K562 (cell line): Measurements from ENCODE around the gene STAT4. TPM values are rescaled to one million over a fixed set of nuclear protein-coding genes. Genes with fewer than 3 reads are reported as not detected.

Experiments used
- CBX3 ChIP-seq, 2 experiments: IDR thresholded peaks; 1 replicate in 1 of 2; 2 replicates in 1 of 2; pipeline ENCODE4 v1.6.1; 2012; ENCODE audit warnings: inconsistent platforms in 2 of 2, low read length in 2 of 2, borderline replicate concordance in 1 of 2, control low read depth in 1 of 2
- ERF ChIP-seq: fragments of 450-650 bp; formaldehyde crosslinking; IDR thresholded peaks from 2 replicates; pipeline ENCODE4 v1.4.0; 2020; ENCODE audit warnings: mild to moderate bottlenecking, mixed read lengths
- GATAD2A ChIP-seq: fragments of 450-650 bp; IDR thresholded peaks from 2 replicates; pipeline ENCODE4 v1.6.1; 2017
- SOX6 ChIP-seq: fragments of 450-650 bp; IDR thresholded peaks from 2 replicates; pipeline ENCODE4 v1.6.1; 2014; ENCODE audit warnings: mild to moderate bottlenecking
- ZBTB26 ChIP-seq: fragments of 450-650 bp; formaldehyde crosslinking; IDR thresholded peaks from 2 replicates; pipeline ENCODE4 v1.4.0; 2022; ENCODE audit warnings: missing genetic modification characterization
- ZNF146 ChIP-seq: IDR thresholded peaks from one replicate; pipeline ENCODE4 v1.6.1; 2018; ENCODE audit warnings: missing compliant biosample characterization; ENCODE audit not compliant: unreplicated experiment
- ZNF174 ChIP-seq: fragments of 250-450 bp; sonication (Bioruptor Pico); IDR thresholded peaks from 2 replicates; pipeline ENCODE4 v1.4.0; 2020; ENCODE audit warnings: mild to moderate bottlenecking
- ZNF224 ChIP-seq: sonication (generic); formaldehyde crosslinking; IDR thresholded peaks from 2 replicates; pipeline ENCODE4 v1.8.0; 2022; ENCODE audit warnings: mild to moderate bottlenecking, missing genetic modification reagents
- ZNF764 ChIP-seq: fragments of 250-450 bp; sonication (Bioruptor Pico); IDR thresholded peaks from 2 replicates; pipeline ENCODE4 v1.4.0; 2020; ENCODE audit warnings: low read depth, mild to moderate bottlenecking, moderate library complexity
- ZNF77 ChIP-seq: fragments of 250-450 bp; sonication (Bioruptor Pico); IDR thresholded peaks from 2 replicates; pipeline ENCODE4 v1.5.0; 2020
- polyA plus RNA-seq, 8 experiments: library from polyadenylated mRNA; depleted of rRNA in 4 of 8; stranded (reverse) in 5 of 8; unstranded in 3 of 8; fragments of >200 nt; fragmentation: Nextera tagmentation in 2 of 8; fragmentation: Illumina TruSeq in 1 of 8; extraction: Ambion mirVana in 2 of 8; extraction: Trizol in 1 of 8; gene quantifications; 2 replicates each; pipeline versions ENCODE4 v1.2.1 to v1.2.3, GENCODE V29; 2011 to 2014; ENCODE audit warnings: inconsistent platforms in 1 of 8, missing spikeins in 1 of 8
- total RNA-seq, 7 experiments: library from RNA; depleted of rRNA in 6 of 7; stranded (reverse); fragments of >200 nt in 6 of 7; fragmentation: Illumina TruSeq in 2 of 7; extraction: Trizol in 2 of 7; gene quantifications; 2 replicates each; pipeline versions ENCODE4 v1.2.1 to v1.2.3, GENCODE V29; 2011 to 2021; ENCODE audit warnings: low replicate concordance in 1 of 7
- TF ChIP-seq, protein P1 (sequence below): sonication (generic); formaldehyde crosslinking; IDR thresholded peaks from 2 replicates; pipeline ENCODE4 v1.9.0; 2022; ENCODE audit warnings: mild to moderate bottlenecking, missing genetic modification reagents
- TF ChIP-seq, protein P2 (sequence below), 3 experiments: fragments of 200-800 bp in 1 of 3; fragments of 250-450 bp in 1 of 3; fragments of 450-650 bp in 1 of 3; sonication (Bioruptor Pico) in 1 of 3; sonication (Bioruptor generic) in 1 of 3; formaldehyde crosslinking in 1 of 3; IDR thresholded peaks; 2 replicates each; pipeline versions ENCODE4 v1.6.1 to v1.8.0; 2016 to 2022; ENCODE audit warnings: mild to moderate bottlenecking in 2 of 3, missing genetic modification characterization in 2 of 3, missing compliant biosample characterization in 1 of 3, moderate library complexity in 1 of 3
- TF ChIP-seq, protein P3 (sequence below), 2 experiments: IDR thresholded peaks in 1 of 2; conservative IDR thresholded peaks in 1 of 2; 2 replicates each; pipeline ENCODE4 v1.6.1; 2016; ENCODE audit warnings: low read depth in 2 of 2, mild to moderate bottlenecking in 1 of 2, missing compliant biosample characterization in 1 of 2, missing genetic modification characterization in 1 of 2, moderate library complexity in 1 of 2

Gene STAT4
- total and polyA plus RNA-seq, 9 of the 15 experiments (the other 6 are each of a cell fraction or from before 2014, with no cell fraction given), result 0.01 to 0.06 (median 0.03) TPM; not detected in 6

GRCh38 chr2:191045141-191045540 lies 105.7 kb downstream of the STAT4 start (continued):
- TF ChIP-seq, protein P1, sequence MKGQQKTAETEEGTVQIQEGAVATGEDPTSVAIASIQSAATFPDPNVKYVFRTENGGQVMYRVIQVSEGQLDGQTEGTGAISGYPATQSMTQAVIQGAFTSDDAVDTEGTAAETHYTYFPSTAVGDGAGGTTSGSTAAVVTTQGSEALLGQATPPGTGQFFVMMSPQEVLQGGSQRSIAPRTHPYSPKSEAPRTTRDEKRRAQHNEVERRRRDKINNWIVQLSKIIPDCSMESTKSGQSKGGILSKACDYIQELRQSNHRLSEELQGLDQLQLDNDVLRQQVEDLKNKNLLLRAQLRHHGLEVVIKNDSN (CRISPR knock-in tag), result no peak
- TF ChIP-seq, protein P2, sequence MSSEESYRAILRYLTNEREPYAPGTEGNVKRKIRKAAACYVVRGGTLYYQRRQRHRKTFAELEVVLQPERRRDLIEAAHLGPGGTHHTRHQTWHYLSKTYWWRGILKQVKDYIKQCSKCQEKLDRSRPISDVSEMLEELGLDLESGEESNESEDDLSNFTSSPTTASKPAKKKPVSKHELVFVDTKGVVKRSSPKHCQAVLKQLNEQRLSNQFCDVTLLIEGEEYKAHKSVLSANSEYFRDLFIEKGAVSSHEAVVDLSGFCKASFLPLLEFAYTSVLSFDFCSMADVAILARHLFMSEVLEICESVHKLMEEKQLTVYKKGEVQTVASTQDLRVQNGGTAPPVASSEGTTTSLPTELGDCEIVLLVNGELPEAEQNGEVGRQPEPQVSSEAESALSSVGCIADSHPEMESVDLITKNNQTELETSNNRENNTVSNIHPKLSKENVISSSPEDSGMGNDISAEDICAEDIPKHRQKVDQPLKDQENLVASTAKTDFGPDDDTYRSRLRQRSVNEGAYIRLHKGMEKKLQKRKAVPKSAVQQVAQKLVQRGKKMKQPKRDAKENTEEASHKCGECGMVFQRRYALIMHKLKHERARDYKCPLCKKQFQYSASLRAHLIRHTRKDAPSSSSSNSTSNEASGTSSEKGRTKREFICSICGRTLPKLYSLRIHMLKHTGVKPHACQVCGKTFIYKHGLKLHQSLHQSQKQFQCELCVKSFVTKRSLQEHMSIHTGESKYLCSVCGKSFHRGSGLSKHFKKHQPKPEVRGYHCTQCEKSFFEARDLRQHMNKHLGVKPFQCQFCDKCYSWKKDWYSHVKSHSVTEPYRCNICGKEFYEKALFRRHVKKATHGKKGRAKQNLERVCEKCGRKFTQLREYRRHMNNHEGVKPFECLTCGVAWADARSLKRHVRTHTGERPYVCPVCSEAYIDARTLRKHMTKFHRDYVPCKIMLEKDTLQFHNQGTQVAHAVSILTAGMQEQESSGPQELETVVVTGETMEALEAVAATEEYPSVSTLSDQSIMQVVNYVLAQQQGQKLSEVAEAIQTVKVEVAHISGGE (CRISPR knock-in tag; IDR thresholded peaks at IDR 0.05), result no peak
- TF ChIP-seq ERF (no peak), ZNF224 (CRISPR knock-in tag) (no peak), CBX3 (IDR thresholded peaks at IDR 0.05; ENCODE audit: borderline replicate concordance in 1 of 2, low read length in 2 of 2) (no peak), ZNF146 (CRISPR knock-in tag) (no peak), ZNF174 (no peak), ZNF77 (no peak), SOX6 (no peak), ZBTB26 (CRISPR knock-in tag) (no peak), ZNF764 (CRISPR knock-in tag) (no peak), GATAD2A (no peak)
- TF ChIP-seq, protein P3, sequence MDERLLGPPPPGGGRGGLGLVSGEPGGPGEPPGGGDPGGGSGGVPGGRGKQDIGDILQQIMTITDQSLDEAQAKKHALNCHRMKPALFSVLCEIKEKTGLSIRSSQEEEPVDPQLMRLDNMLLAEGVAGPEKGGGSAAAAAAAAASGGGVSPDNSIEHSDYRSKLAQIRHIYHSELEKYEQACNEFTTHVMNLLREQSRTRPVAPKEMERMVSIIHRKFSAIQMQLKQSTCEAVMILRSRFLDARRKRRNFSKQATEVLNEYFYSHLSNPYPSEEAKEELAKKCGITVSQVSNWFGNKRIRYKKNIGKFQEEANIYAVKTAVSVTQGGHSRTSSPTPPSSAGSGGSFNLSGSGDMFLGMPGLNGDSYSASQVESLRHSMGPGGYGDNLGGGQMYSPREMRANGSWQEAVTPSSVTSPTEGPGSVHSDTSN (CRISPR knock-in tag; IDR thresholded peaks at IDR 0.05; ENCODE audit: low read depth), result no peak
- TF ChIP-seq, protein P3 (tag; conservative IDR thresholded peaks at IDR 0.05; ENCODE audit: low read depth), result no peak
